ENCODE measurements around the gene ZBP1.

DNA sequence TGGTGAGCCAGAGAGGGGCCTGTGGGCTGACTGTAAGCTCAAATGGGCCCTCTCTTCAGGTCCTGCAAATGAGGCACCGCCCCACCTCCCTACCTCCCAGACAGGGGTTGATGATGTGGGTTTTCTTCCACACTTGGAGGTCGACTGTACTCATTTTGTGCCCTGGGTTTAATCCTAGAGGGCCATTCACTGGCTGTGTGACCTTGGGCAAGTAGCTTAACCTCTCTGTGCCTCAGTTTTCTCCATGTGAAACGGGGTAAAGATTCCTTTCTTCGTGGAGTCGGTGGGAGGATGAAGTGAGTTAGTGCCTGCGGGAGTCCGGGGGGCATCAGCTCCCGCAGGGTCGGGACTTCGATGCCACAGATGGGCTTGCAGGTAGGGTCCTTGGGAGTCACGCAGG is 23.9 kb downstream of the ZBP1 start:
- no peak for TF ChIP-seq POLR2A (IDR thresholded peaks at IDR 0.05)
- TF ChIP-seq, protein P1, sequence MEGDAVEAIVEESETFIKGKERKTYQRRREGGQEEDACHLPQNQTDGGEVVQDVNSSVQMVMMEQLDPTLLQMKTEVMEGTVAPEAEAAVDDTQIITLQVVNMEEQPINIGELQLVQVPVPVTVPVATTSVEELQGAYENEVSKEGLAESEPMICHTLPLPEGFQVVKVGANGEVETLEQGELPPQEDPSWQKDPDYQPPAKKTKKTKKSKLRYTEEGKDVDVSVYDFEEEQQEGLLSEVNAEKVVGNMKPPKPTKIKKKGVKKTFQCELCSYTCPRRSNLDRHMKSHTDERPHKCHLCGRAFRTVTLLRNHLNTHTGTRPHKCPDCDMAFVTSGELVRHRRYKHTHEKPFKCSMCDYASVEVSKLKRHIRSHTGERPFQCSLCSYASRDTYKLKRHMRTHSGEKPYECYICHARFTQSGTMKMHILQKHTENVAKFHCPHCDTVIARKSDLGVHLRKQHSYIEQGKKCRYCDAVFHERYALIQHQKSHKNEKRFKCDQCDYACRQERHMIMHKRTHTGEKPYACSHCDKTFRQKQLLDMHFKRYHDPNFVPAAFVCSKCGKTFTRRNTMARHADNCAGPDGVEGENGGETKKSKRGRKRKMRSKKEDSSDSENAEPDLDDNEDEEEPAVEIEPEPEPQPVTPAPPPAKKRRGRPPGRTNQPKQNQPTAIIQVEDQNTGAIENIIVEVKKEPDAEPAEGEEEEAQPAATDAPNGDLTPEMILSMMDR (IDR thresholded peaks at IDR 0.05): no peak

Data from right lobe of liver (tissue), 4 donors.